ENCODE data around the gene SDHAF4. TPM values are rescaled to one million over a fixed set of nuclear protein-coding genes. Genes with fewer than 3 reads are reported as not detected.
"Not testable (repeated sequence)": the region's sequence is repeated elsewhere in the genome, so short reads cannot be mapped to it uniquely, and the experiment has no call there.

Gene SDHAF4
- total and polyA plus RNA-seq, 2 donors (not counting 1 experiment from before 2014, with no cell fraction given) = 2.7 to 9.2 TPM

GRCh38 chr6:70557998-70558397 lies 8.7 kb upstream of the SDHAF4 start:
- H4K20me1 ChIP-seq (ENCODE audit: control insufficient read depth, extremely low read depth, insufficient read depth, low read length) = no peaks in the 10 kb centered on the region
- no peak overlapping the region for H3K27ac ChIP-seq (ENCODE audit: insufficient read depth, low read length)
- H3K4me2 ChIP-seq (ENCODE audit: extremely low read depth, insufficient read depth, low read length) = no peak overlapping the region
- no peaks in the 10 kb centered on the region for H3K36me3 ChIP-seq (ENCODE audit: control insufficient read depth, insufficient read depth, low read length)
- H3K9me3 ChIP-seq (ENCODE audit: control insufficient read depth, insufficient read depth, low read depth, low read length) = no peaks in the 10 kb centered on the region
- H2AFZ ChIP-seq (ENCODE audit: low read length) = no peak overlapping the region
- no peaks in the 10 kb centered on the region for H3K4me1 ChIP-seq (ENCODE audit: control insufficient read depth, extremely low read depth, insufficient read depth, low read length)
- no peaks in the 10 kb centered on the region for H3K27me3 ChIP-seq (ENCODE audit: control insufficient read depth, insufficient read depth, low read length)
- no peak overlapping the region for H3K4me3 ChIP-seq (replicated peaks in 1 of 4; ENCODE audit: control extremely low read depth in 1 of 4, insufficient read depth in 1 of 4, low read depth in 3 of 4, low read length in 4 of 4)
- H3K79me2 ChIP-seq (ENCODE audit: control insufficient read depth, insufficient read depth, low read length) = no peaks in the 10 kb centered on the region
- no peak for DNase-seq (ENCODE audit: low read depth in 2 of 2)
- no peak for TF ChIP-seq EZH2 (IDR thresholded peaks at IDR 0.05; ENCODE audit: low read length, missing control alignments)
- H3K9ac ChIP-seq (ENCODE audit: insufficient read depth, low read length) = no peak overlapping the region

- not testable (repeated sequence) for H3K9ac ChIP-seq (ENCODE audit: insufficient read depth, low read length); H4K20me1 ChIP-seq (ENCODE audit: control insufficient read depth, extremely low read depth, insufficient read depth, low read length); H3K36me3 ChIP-seq (ENCODE audit: control insufficient read depth, insufficient read depth, low read length); H2AFZ ChIP-seq (ENCODE audit: low read length); H3K4me2 ChIP-seq (ENCODE audit: extremely low read depth, insufficient read depth, low read length); H3K27me3 ChIP-seq (ENCODE audit: control insufficient read depth, insufficient read depth, low read length); H3K79me2 ChIP-seq (ENCODE audit: control insufficient read depth, insufficient read depth, low read length); H3K9me3 ChIP-seq (ENCODE audit: control insufficient read depth, insufficient read depth, low read depth, low read length); H3K4me1 ChIP-seq (ENCODE audit: control insufficient read depth, extremely low read depth, insufficient read depth, low read length); DNase-seq (ENCODE audit: low read depth in 2 of 2); H3K4me3 ChIP-seq (replicated peaks in 1 of 4; ENCODE audit: control extremely low read depth in 1 of 4, insufficient read depth in 1 of 4, low read depth in 3 of 4, low read length in 4 of 4); H3K27ac ChIP-seq (ENCODE audit: insufficient read depth, low read length)
Measured at GRCh38 chr6:70562401-70562800, 4.3 kb upstream of the SDHAF4 start.

- H3K4me3 ChIP-seq (replicated peaks in 1 of 4; ENCODE audit: control extremely low read depth in 1 of 4, insufficient read depth in 1 of 4, low read depth in 3 of 4, low read length in 4 of 4) = no peak overlapping the region
- no peaks in the 10 kb centered on the region for H4K20me1 ChIP-seq (ENCODE audit: control insufficient read depth, extremely low read depth, insufficient read depth, low read length)
- no peaks in the 10 kb centered on the region for H3K4me1 ChIP-seq (ENCODE audit: control insufficient read depth, extremely low read depth, insufficient read depth, low read length)
- H3K36me3 ChIP-seq (ENCODE audit: control insufficient read depth, insufficient read depth, low read length) = no peaks in the 10 kb centered on the region
- H3K4me2 ChIP-seq (ENCODE audit: extremely low read depth, insufficient read depth, low read length) = no peak overlapping the region
- H3K9me3 ChIP-seq (ENCODE audit: control insufficient read depth, insufficient read depth, low read depth, low read length) = no peaks in the 10 kb centered on the region
- peak in 1 of 2 donors; percentile 15 for DNase-seq (ENCODE audit: low read depth in 2 of 2)
- TF ChIP-seq CTCF (conservative IDR thresholded peaks at IDR 0.05 in 1 of 2, IDR thresholded peaks at IDR 0.05 in 1 of 2; ENCODE audit: low read depth in 1 of 2, low read length in 2 of 2) = no peak
- TF ChIP-seq EZH2 (IDR thresholded peaks at IDR 0.05; ENCODE audit: low read length, missing control alignments) = no peak
- H2AFZ ChIP-seq (ENCODE audit: low read length) = no peak overlapping the region
- H3K79me2 ChIP-seq (ENCODE audit: control insufficient read depth, insufficient read depth, low read length) = peaks cover 4% of the 10 kb centered on the region
- H3K9ac ChIP-seq (ENCODE audit: insufficient read depth, low read length) = no peak overlapping the region
- H3K27ac ChIP-seq (ENCODE audit: insufficient read depth, low read length) = no peak overlapping the region
- H3K27me3 ChIP-seq (ENCODE audit: control insufficient read depth, insufficient read depth, low read length) = no peaks in the 10 kb centered on the region
Measured at GRCh38 chr6:70563530-70563929, 3.2 kb upstream of the SDHAF4 start.

GRCh38 chr6:70574643-70575042 lies 7.9 kb downstream of the SDHAF4 start:
- Histone ChIP-seq H2AFZ (ENCODE audit: low read length) (no peak overlapping the region), H4K20me1 (ENCODE audit: control insufficient read depth, extremely low read depth, insufficient read depth, low read length) (no peaks in the 10 kb centered on the region), H3K27ac (ENCODE audit: insufficient read depth, low read length) (no peak overlapping the region), H3K4me1 (ENCODE audit: control insufficient read depth, extremely low read depth, insufficient read depth, low read length) (no peaks in the 10 kb centered on the region), H3K9me3 (ENCODE audit: control insufficient read depth, insufficient read depth, low read depth, low read length) (no peaks in the 10 kb centered on the region), H3K4me3 (replicated peaks in 1 of 4; ENCODE audit: control extremely low read depth in 1 of 4, insufficient read depth in 1 of 4, low read depth in 3 of 4, low read length in 4 of 4) (no peak overlapping the region), H3K4me2 (ENCODE audit: extremely low read depth, insufficient read depth, low read length) (no peak overlapping the region), H3K9ac (ENCODE audit: insufficient read depth, low read length) (no peak overlapping the region), H3K27me3 (ENCODE audit: control insufficient read depth, insufficient read depth, low read length) (no peaks in the 10 kb centered on the region), H3K36me3 (ENCODE audit: control insufficient read depth, insufficient read depth, low read length) (peaks cover 2% of the 10 kb centered on the region), H3K79me2 (ENCODE audit: control insufficient read depth, insufficient read depth, low read length) (no peaks in the 10 kb centered on the region)
- no peak for DNase-seq (ENCODE audit: low read depth in 2 of 2)
- no peak for TF ChIP-seq CTCF (conservative IDR thresholded peaks at IDR 0.05 in 1 of 2, IDR thresholded peaks at IDR 0.05 in 1 of 2; ENCODE audit: low read depth in 1 of 2, low read length in 2 of 2)
- TF ChIP-seq EZH2 (IDR thresholded peaks at IDR 0.05; ENCODE audit: low read length, missing control alignments) = no peak
